ENCODE data around the gene ERCC6L2.

Gene ERCC6L2

GRCh38 chr9:95876595-95876994 is 1.1 kb downstream of the ERCC6L2 start:
- H3K4me3 ChIP-seq (ENCODE audit: low read depth, low read length): no peak overlapping the region
- no peak for TF ChIP-seq CTCF (IDR thresholded peaks at IDR 0.05; ENCODE audit: low read depth, low read length, missing control alignments)
- DNase-seq (ENCODE audit: low read depth): no peak
- in situ Hi-C loops (cut with HindIII; ENCODE audit: low sequenced_read_pairs): no loop called here

- H3K4me3 ChIP-seq (ENCODE audit: low read depth, low read length): no peak overlapping the region
- in situ Hi-C loops (cut with HindIII; ENCODE audit: low sequenced_read_pairs): no loop called here
- TF ChIP-seq CTCF (IDR thresholded peaks at IDR 0.05; ENCODE audit: low read depth, low read length, missing control alignments): no peak
- DNase-seq (ENCODE audit: low read depth): no peak
Measured at GRCh38 chr9:95877984-95878383, 2.5 kb downstream of the ERCC6L2 start.

GRCh38 chr9:95879591-95879990 is 4.1 kb downstream of the ERCC6L2 start:
- no peak for TF ChIP-seq CTCF (IDR thresholded peaks at IDR 0.05; ENCODE audit: low read depth, low read length, missing control alignments)
- no peak for DNase-seq (ENCODE audit: low read depth)
- in situ Hi-C loops (cut with HindIII; ENCODE audit: low sequenced_read_pairs): no loop called here
- no peak overlapping the region for H3K4me3 ChIP-seq (ENCODE audit: low read depth, low read length)

GRCh38 chr9:95880021-95880690 is 4.7 kb downstream of the ERCC6L2 start:
- in situ Hi-C loops (cut with HindIII; ENCODE audit: low sequenced_read_pairs): no loop called here
- TF ChIP-seq CTCF (IDR thresholded peaks at IDR 0.05; ENCODE audit: low read depth, low read length, missing control alignments): no peak
- no peak overlapping the region for H3K4me3 ChIP-seq (ENCODE audit: low read depth, low read length)
- DNase-seq (ENCODE audit: low read depth): peak; percentile 55

GRCh38 chr9:95887926-95888497 is 12.5 kb downstream of the ERCC6L2 start:
- no peak for TF ChIP-seq CTCF (IDR thresholded peaks at IDR 0.05; ENCODE audit: low read depth, low read length, missing control alignments)
- in situ Hi-C loops (cut with HindIII; ENCODE audit: low sequenced_read_pairs): no loop called here
- no peak overlapping the region for H3K4me3 ChIP-seq (ENCODE audit: low read depth, low read length)
- no peak for DNase-seq (ENCODE audit: low read depth)

- no peak overlapping the region for H3K4me3 ChIP-seq (ENCODE audit: low read depth, low read length)
- no peak for DNase-seq (ENCODE audit: low read depth)
- TF ChIP-seq CTCF (IDR thresholded peaks at IDR 0.05; ENCODE audit: low read depth, low read length, missing control alignments): no peak
- in situ Hi-C loops (cut with HindIII; ENCODE audit: low sequenced_read_pairs): no loop called here
Measured at GRCh38 chr9:95890594-95890993, 15.1 kb downstream of the ERCC6L2 start.

Measured in astrocyte of the cerebellum (primary cell).